DMS 273 (cell line): ENCODE data around the gene HAPLN3.

Experiments
- DNase-seq: peaks from one replicate; lab custom pipeline; 2025; ENCODE audit not compliant: unreplicated experiment; lab: John Stamatoyannopoulos, UW

The HAPLN3 gene

DNA sequence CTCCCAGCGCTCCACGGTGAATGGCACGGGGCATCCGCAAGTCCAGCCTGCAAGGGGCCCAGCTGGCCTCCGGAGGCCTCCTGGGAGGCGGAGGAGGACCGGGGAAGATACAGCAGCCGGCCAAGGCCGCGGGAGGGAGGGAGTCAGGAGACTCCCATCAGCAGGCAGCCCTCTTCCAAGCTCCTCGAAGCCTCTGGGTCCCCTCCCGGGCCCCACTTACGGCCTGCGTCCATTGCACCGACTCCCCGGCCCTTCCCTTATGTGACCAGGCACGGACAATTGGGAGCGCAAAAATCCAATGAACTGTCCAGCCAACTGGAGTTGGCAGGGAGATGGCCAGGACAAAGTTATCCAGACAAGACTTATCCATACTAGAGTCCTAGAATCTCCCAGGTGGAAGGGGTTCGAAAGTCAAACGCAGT is 17.2 kb upstream of the HAPLN3 start:
- peak; percentile 13 for DNase-seq

DNA sequence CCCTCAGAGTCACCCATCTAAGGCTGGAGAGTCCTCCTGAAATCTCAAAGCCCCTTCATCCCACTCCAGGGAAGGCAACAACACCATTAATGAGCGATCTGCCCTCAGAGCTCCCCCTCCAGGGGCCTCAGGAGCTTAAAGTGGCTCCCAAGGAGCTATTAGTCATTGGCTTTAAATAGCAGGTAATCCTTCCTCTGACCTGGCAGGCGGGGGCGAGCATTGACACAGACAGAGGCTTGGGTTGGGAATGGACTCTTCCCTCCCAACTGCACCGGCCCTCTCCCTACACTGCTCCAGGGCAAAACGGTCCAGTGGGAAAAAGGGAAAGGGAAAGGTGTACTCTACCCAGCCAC is 16.4 kb upstream of the HAPLN3 start:
- no peak for DNase-seq

DNA sequence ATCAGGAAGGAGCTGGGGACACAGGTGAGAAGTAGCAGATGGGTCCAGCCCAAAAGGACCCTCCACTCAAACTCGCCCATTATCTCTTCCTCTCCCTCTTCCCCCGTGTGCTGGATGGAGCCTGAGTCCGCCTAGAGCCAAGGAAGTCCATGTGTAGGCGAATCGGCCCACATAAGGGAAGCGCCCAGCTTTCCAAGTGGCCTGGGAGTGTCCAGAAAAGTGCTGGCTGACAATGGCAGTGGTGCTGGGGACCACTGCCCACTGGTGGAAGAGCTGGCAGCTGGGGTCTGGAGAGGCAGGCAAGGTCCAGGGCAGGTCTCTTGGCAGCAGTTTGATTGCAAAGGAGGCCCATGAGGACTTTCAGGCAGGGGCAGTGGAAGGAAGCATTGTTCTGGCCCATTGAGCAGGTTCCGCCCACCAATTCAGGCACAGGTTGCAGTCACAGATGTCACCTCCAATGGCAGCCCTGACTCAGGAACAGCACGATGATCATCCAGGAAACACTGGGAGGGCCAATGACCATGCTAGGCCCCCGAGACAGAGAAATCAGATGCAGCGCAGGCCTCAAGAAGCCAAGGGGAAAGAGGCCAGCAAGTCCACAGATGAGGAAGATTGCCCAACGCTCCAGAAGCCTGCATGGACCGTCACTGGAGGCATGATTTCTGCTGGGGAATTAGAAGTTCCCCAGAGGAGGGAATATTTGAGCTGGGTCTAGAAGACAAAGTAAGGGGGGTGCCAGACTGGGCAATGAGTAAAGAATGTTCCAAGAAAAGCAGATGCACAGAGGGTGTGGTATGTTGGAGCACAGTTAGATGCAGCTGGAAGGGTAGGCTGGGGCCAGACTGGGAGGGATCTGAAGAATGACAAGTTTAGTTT is 14.8 kb upstream of the HAPLN3 start:
- DNase-seq, result no peak

DNA sequence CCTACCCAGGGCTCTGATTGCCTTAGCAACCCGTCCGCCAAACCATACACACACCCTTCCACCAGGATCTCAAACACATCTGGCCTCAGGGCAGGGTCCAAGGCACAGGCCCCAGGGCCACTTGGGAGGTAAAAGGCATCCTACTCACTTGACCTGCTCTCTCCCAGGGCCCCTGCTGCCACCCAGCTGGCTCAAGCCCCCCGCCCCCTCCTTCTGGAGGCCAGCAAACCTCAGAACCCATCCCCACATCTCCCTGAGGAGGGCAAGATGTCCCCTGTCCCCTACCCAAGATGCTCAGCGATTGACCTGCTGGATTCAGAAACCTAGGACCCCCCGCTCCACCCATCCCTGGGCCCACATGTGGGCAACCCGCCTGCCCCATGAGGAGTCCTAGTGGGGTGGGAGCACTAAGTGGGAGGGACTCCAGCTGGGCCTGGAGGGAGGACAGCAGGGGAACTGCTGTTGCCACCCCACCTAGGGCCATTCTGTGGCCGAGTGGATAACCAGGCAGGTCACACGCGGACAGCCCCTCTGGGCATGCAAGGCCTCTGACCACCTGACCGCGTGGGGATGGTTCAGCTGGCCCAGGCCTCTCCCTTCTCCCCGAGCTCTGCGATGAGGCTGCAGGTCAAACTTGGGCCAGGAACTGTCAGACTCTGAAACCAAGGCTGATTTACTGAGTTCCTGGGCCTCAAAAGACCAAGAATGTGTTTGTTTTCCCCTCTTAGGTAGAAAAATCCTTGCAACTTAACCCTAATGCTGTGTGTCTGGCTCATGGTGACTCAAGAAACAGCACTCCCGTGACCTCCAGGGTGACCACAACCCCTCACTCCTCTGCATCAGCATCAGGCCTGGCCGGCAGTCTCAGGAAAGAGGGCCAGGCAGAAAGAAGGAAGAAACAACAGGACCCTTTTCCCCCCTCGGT is 13.6 kb upstream of the HAPLN3 start:
- DNase-seq, result no peak

DNA sequence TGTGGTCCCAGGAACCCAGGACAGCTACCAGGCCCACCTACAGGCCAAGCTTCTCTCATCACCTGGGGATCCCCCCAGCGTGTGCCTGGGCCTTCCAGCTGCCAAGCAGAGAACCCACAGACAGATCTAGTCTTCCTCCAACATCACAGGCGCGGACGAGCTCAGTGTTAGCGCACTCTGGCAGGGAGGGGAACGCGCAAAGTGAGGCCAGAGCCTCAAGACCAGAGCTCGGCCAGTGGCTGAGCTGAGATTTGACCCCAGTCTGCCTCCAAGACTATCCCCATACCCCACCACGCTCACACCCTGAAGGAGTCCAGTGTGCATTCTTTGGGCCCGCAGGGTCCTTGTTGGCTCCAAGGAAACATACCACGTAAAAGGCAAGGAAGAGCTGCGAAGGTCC is 12.8 kb upstream of the HAPLN3 start:
- DNase-seq, result no peak

DNA sequence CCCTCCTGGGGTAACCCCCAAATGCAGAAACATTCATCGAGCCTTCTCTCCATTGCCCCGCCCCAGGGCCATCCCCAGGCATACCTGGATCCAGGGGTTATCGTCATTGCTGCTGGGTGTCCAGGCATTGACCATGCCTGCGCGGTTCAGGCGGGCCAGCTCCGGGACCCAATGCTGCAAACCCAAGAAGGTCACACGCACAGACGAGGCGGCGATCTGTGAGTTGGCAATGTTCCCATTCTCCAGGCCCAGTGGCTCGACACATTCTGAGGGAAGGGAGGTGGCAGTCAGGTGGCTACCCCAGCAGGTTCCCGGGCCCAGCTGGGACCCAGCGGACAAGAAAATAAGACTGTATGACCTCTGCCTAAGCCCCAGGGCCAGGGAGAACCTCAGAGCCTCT is 11.8 kb upstream of the HAPLN3 start:
- no peak for DNase-seq

DNA sequence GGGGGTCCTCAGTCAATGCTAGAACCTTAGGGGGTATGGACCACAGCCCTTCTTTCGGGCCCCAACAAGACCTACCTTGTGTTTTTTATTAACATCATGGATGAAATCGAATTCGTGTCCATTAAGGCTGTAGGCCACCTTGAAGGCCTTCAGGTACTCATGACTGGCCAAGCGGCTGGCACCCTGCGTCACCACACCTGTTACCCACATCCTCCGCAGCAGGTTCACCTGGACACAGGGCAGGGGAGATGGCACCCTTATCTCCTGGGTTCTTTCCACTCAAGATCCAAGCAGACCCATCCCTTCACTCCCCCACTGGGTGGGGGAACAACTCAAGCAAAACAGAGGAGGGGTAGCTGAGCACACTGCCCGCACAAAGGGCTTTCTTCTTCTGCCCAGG is 11.2 kb upstream of the HAPLN3 start:
- DNase-seq, result no peak

DNA sequence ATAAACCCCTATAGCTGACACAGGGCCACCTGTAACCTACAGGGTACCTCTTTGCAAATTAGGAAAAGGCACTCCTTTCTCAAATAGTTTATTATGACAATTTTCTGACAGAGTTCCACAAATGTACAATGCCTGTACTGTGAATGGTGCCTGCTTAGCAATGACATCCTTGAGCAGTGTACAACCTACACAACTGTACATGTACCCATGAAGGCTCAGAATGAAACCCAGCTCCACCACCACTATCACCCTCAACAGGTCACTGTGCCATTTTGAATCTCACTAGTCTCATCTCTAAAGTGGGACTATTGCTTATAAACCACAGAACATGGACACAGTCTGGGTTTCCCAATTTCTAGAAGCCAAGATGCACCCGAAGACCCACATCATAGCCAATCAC is 10.8 kb upstream of the HAPLN3 start:
- DNase-seq, result no peak

DNA sequence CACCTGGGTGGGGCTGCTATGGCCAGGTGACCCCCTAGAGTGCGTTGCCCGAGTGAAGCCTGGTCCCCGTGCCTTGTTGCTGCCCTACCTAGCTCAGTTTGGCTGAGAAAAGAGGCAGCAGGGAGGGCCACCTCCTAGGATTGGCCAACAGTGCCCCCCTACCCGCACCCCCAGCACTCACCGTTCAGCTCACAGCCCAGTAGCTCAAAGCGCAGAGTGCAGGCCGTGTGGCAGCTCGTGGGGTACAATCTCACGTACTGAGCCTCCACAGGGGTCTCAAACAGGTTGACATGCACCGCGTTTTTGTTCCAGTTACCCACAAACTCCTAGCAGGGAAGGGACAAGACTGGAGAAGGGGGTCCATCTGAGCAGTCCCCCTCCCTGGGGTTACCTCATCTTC is 10.2 kb upstream of the HAPLN3 start:
- no peak for DNase-seq

DNA sequence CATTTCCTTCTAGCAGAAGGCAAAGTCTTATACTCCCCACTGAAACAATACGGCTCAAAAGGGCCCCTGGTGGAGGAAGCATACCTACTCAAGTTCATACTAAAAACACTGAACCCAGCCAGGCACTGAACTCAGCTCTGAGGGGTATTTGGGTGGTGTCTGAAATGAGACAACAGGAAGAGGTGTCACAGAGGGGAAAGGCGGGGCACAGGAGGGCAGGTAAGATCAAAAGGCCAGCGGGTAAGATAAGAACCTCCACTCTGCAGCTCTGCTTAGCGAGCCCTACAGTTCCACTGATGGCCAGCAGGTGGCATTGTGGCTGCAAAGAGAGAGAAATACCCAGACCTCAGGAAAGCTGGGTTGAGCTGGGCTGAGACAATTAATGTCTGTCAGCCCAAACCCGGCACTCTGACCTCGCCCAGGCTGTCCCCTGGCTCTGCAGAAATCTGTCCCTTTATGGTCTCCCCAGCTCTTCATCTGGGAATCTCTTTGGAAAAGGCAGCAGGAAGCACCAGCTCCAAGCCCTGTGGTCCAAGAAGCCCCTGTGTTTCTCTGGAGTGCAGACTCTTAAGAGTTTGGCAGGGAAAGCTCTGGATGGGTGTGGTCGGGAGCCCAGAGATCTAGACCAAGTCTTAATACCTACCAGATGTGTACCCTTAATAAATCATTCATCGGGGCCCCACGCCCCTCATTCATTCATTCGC is 9.4 kb upstream of the HAPLN3 start:
- peak; percentile 79 for DNase-seq

DNA sequence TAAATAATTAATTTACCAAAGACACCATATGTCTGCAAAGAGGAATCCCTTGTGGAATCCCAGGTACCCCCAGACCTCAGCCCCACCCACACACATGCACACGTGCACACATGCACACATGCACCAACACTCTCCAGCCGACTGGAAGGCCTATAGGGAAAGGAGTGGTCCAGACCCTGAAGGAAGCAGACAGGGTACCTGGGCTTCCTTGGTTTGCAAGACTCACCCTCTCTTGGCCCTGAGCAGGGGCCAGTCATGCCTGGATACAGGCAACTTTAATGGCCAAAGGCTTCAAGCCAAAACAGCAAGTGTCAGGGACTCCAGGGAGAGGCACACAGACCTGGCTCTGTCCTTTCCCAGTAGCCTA is 8.9 kb upstream of the HAPLN3 start:
- DNase-seq, result no peak

DNA sequence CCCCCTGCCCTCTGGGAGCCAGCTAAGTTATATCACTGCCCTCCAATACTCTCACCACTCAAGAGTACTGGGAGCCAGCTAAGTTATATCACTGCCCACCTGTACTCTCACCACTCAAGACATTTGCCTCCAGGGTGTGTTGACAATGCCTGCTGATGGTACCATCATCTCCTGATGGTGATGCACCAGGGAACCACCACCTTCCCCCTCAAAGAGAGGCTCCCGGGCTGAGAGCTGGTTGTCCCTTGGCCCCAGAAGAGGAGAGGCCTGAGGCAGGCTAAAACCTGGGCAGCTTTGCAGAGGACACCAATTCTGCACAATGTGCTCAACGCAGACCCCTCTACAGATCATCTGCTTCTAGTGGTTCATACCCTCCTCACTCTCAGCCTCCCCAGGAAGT is 7.5 kb upstream of the HAPLN3 start:
- DNase-seq, result no peak

DNA sequence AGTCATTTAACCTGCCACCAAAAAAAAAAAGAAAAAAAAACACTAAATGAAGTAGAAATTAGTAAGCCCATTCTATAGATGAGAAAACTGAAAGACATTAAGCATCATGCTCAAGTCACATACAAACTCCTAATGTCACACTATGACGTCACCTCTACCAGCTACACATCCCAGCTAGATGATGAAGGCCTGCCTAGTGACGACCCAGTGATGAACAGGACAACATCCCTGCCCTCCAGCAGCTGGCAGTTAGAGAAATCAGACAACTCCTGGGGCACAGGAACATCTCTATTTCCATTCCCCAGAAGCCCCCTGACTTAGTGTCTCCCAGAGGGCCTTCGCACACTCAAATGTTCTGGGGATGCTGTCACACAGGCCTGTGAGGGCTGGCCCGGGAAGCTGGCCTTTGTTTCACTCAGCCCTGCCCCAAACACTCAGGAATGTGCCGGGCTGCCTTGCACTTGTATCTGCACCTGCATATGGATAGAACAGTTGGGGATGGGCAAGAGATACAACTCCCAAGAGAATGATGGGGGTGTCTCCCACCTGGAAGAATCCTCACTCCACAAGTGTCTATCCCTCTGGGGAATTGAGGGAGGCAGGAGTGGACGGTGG is 7.0 kb upstream of the HAPLN3 start:
- no peak for DNase-seq

DNA sequence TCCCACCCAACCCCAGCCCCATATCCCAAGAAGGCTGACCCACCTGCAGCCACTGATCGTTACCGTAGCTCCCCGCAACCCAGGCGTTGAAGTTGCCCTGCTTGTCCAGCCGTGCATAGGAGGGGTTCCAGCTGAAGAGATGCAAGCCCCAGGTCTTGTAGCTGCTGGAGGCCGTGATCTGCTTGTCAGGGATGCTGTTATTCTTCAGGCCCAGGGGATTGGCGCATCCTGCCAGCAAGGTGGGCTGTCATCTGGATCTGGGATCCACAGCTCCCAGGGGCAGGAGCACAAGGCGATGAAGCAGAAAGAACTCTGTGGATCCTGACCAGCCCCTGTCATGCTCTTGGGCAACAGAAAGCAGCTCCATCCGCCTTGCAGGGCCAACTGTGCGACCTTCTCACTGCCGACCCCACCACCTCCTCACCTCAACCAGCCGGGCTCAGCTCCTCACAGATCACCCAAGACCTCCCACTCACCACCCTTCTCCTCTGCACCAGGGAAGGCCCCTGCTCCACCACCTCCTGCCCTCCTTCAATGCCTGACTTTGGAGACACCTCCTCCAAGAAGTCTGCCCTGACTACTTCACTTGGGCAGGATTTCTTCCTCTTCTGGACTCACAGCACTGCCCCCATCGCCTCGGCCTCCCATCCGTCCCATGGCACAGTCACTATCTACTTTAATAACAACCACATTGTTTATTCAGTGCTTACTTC is 6.3 kb upstream of the HAPLN3 start:
- no peak for DNase-seq

DNA sequence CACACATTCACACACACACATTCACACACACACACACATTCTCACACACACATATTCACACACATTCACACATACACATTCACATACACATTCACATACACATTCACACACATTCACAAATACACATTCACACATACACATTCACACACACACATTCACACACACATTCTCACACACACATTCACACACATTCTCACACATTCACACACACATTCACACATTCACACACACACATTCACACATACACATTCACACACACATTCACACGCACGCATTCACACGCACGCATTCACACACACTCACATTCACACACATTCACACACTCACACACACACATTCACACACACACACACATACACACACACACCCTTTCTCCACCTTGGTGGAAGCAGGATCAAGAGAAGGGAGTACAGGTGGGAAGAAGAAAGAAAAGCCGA is 5.7 kb upstream of the HAPLN3 start:
- no peak for DNase-seq

DNA sequence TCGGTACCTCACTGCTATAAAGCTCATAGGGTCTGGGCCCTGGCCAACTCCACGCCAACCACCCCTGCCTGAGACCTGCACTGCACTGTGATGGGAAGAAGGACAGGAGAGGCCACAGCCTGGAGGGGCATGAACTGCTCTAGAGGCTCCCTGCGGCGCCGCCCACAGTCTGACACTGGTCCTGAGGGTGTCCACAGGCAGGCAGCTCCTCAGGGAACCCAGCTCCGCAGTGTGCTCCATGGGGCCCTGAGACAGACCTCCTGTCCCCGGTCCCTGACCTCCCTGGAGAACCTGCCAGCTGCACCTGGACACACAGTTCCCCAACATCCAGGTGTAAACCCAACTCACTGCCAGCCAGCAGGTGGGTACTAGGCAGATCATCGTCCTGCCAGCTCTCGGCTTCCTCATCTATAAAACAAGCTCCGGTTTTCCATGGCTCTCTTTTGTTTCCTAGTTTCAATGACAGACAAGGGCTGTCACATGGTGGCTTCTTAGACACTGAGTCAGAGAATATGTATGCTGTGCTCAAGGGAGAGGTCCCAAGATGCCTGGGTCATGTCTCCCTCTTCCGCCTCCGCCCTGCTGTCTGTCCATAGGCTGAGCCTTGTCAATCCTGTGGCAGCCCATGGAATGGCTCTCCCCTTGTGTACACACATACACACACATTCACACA is 5.1 kb upstream of the HAPLN3 start:
- DNase-seq, result no peak

DNA sequence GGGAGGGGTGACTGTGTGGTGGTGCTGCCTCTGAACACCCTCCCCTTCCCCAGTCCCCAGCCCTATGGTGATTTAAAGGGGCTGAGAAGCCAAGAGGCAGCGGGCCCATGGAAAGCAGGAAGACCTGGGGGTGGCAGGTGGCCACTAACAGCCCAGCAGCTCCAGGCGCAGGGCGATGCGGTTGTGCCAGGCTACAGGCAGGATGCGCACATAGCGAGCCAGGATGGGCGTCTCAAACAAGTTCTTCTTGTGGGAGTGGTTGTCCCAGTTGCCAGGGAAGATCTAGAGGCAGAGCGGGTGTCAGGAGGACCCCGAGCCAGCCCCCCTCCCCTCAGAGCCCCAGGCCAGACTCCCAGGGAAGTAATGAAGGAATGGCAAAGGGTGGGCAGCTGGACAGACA is 3.9 kb upstream of the HAPLN3 start:
- no peak for DNase-seq

DNA sequence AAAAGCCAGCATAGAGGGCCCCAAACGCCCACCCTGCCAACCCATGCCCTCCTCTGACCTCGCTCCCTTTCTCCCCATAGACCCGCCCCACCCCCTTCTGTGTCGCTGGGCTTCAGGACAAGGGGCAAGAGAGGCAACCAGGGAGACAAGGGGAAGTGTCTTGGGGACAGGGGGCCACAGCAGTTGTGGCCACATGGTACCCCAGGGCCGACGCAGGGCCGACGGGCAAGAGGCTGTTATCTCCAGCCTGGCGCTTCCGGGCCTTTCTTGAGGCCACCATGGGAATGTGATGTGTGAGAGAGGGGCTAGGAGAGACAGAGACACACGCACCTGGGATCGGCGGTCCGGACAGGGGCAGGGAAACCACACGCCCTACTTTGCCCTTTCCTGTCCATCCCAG is 3.4 kb upstream of the HAPLN3 start:
- DNase-seq, result no peak

DNA sequence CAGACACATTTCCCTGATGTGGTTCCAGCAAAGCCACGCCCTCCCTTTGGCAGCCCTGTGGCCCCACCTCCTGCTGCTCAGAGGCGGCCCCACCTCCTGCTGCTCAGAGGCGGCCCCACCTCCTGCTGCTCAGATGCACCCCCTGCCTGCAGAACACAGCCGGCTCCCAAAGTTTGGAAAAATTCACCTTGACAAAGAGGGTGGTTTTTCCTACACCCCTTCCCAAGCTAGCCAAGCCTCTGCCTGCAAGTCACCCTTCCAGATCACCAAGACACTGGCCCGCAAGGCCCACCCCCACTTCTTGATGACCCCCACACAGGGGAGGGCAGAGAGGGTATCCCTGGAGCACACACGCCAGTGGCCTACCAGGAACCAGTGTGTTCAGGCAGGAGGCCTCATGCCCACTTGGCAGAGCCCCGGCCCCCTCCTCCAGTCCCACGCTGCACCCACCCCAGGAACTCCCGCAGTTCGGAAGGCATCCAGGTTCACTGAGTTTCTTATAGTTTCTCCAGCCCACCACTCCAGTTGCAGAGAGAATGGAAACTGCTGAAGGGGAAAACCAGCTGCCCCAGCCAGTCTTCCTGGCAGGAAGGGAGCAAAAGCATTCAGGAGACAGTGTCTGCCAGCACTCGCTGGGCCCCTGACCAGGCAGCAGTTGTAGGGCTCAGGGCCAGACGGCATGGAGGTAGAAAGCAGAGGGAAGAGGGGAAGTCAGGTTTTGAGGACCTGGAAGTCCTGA is 2.3 kb upstream of the HAPLN3 start:
- DNase-seq, result peak; percentile 80

DNA sequence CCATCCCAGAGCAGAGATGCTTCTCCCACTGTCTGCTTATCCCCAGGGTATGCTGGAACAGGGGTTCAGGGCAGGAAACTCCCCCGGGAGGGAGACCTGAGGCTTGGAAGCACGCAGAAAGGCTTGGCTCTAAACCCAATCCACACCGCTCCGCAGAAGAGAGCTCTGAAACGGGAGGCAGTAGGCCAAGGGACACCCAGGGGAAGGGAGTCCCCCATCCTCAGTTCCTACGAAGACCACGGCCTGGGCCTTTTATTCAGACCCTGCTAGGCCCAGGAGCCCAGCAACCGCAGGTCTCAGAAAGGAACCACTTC is 1.8 kb upstream of the HAPLN3 start:
- no peak for DNase-seq
